Fibroblast of mammary gland (primary cell): Measurements from ENCODE around the gene UVRAG.

Experiments used
- DNase-seq: peaks from one replicate; pipeline ENCODE4 v3.0.0-alpha.2; 2010; ENCODE audit warnings: low read depth
- H3K4me3 ChIP-seq: 2 replicates; pipeline ENCODE4 v1.5.1; 2011; ENCODE audit warnings: low read depth, mild to moderate bottlenecking, low read length, moderate library complexity; ENCODE audit not compliant: control insufficient read depth
- CTCF ChIP-seq: conservative IDR thresholded peaks from 2 replicates; pipeline ENCODE4 v1.5.1; 2011; ENCODE audit warnings: low read depth, low read length, inconsistent platforms; ENCODE audit not compliant: control insufficient read depth, insufficient read depth

Gene UVRAG

GRCh38 chr11:76135491-76135890, 320.5 kb downstream of the UVRAG start:
- H3K4me3 ChIP-seq = no peak overlapping the region
- TF ChIP-seq CTCF = no peak
- no peak for DNase-seq

GRCh38 chr11:76139314-76139713, 324.3 kb downstream of the UVRAG start:
- no peak for TF ChIP-seq CTCF
- no peak for DNase-seq
- no peak overlapping the region for H3K4me3 ChIP-seq

- DNase-seq = no peak
- H3K4me3 ChIP-seq = no peak overlapping the region
- TF ChIP-seq CTCF = no peak
Measured at GRCh38 chr11:76140912-76141574, 326.0 kb downstream of the UVRAG start.

GRCh38 chr11:76141901-76142588, 327.0 kb downstream of the UVRAG start:
- DNase-seq = no peak
- H3K4me3 ChIP-seq = no peak overlapping the region
- no peak for TF ChIP-seq CTCF

- DNase-seq = no peak
- TF ChIP-seq CTCF = no peak
- H3K4me3 ChIP-seq = no peak overlapping the region
Measured at GRCh38 chr11:76143274-76143673, 328.3 kb downstream of the UVRAG start.

GRCh38 chr11:76147106-76147740, 332.2 kb downstream of the UVRAG start:
- DNase-seq = no peak
- H3K4me3 ChIP-seq = no peak overlapping the region
- TF ChIP-seq CTCF = no peak
